Stimulated activated naive CD8-positive, alpha-beta T cell treated with anti-CD3 and anti-CD28 coated beads, Interleukin-15, Interleukin-2, amounts not matched to agents 100 U/mL and 50 U/mL, for 24 hours (primary cell): Measurements from ENCODE around the gene CEP120.
"Not testable (repeated sequence)": the region's sequence is repeated elsewhere in the genome, so short reads cannot be mapped to it uniquely, and the experiment has no call there.

Experiments used
- ATAC-seq: fragments of 150-1000 bp; cut with Tn5 transposase; one replicate; pipeline ENCODE4 v1.10.0; 2021
- DNase-seq: peaks from one replicate; pipeline ENCODE4 v3.0.0; 2021

Gene CEP120

GRCh38 chr5:123387313-123387712 is 35.9 kb downstream of the CEP120 start:
- ATAC-seq (no peak), DNase-seq (no peak)

DNA sequence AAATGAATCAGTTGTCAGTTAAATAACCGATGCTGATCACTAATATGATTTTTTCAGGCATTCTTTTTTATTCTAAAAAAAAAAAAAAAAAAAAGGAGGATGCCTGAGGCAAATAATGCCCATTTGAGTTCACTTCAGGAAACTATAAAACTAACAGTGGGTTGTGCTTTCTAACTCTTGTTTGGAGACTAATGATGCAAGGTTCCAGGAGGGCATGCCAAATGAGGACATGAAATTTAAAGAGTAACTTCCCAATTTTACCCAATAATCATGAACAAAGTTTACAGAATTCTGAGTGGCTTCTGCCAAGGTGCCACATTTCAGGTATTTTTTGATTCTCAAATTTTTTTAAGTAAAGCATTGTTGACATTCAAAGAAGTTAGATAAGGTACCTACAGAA is 41.0 kb downstream of the CEP120 start:
- DNase-seq (no peak), ATAC-seq (no peak)

DNA sequence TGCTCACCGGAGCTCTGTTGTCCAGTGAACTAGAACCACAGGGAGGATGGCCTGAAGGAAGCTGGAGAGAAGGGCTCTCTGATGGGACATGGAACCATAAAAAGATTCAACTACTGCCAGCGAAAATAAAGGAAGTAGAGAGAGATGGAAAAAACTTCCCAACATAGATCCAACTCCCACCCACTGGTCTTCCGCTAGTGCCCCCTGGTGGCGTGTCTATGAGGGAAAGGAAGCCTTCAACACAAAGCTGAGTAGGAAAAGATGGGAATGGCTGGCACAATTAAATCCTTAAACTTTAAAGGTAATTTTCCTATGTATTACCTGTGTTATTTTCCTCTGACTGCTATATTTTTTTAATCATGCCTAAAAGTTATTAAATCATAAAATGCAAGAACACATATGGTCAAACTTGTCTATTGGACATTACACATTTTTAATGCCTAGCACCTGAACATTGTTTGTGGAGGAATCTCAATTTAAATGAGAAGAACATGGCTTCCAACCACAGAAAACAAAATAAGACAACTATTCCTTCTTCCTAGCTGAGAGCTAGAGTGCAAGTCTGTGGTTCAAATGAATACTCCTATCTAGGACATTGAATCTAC is 51.5 kb downstream of the CEP120 start:
- ATAC-seq: no peak
- DNase-seq: peak; percentile 57

GRCh38 chr5:123369371-123369968 is 53.7 kb downstream of the CEP120 start:
- ATAC-seq: no peak
- no peak for DNase-seq

GRCh38 chr5:123367739-123368138 is 55.5 kb downstream of the CEP120 start:
- ATAC-seq: no peak
- no peak for DNase-seq

DNA sequence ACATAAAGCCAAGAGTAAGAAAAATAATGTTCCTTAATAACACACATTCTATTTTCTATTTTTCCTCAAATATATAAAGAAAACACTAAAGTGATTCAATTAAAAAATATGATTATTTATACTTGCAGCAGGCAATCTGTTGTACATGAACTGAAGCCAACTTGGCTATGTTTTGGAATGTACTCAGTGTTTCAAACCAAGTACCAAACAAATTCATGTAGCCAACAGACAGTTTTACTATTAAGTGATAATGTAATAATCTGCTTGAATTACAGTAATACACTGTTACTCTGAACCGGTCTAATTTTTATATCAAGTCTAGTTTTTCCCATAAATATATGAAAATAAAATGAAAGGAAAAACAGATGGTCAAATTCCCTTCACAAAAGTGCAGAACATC is 58.0 kb downstream of the CEP120 start:
- no peak for DNase-seq

DNA sequence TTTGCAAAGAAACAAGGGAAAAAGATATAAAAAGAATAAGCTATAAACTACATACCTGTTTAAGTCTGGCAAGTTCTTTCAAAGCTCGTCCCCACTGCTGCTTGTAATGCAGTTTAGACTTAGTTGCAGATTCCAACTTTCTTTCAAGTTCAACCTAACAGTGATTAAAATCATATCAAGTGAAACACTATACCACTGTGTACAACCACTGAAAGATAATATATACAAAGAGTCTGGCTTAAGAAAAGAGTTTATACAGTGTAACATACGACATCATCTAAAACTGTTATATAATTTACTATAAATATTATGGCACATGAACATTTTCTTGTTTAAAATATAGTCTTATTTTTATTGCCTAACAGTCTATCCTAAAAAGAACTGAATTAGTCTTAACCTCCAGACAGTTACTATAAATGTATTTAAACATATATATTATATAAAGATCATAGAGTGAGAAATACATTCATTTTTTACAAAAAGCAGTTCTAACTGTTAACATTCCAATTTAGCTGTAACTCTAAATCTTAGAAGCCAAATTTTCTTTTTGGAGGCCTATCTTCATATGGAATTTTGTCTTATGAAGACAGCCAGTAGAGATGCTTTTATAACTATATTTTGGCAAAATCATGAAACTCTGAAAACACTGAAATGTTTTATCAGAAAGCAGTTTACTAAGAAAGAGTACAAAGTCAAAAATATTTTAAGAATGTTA is 58.6 kb downstream of the CEP120 start:
- DNase-seq (no peak), ATAC-seq (no peak)

More for the DNA sequence above, 58.0 kb downstream of the CEP120 start:
- ATAC-seq: no peak

- DNase-seq (no peak), ATAC-seq (no peak)
Observed at GRCh38 chr5:123360910-123361309, 62.3 kb downstream of the CEP120 start.

DNA sequence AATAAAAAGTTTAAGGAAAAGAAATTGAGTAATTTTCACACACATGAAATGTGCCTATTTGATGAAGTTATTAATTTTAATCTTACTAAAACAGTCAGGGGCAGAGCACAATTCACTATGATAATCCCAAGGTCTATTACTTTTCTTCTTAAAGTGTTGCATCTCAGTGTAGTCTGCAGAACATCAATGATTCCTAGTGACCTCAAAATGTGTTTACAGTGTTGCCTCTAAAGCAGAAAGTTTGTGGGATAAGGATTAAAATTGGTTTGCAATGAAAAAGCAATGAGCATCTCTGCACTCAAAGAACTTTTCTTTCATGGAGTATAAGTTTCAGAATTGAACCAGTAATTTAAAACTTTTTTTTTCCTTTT is 63.0 kb downstream of the CEP120 start:
- ATAC-seq (no peak), DNase-seq (no peak)

GRCh38 chr5:123359454-123360200 is 63.6 kb downstream of the CEP120 start:
- ATAC-seq (no peak), DNase-seq (no peak)

DNA sequence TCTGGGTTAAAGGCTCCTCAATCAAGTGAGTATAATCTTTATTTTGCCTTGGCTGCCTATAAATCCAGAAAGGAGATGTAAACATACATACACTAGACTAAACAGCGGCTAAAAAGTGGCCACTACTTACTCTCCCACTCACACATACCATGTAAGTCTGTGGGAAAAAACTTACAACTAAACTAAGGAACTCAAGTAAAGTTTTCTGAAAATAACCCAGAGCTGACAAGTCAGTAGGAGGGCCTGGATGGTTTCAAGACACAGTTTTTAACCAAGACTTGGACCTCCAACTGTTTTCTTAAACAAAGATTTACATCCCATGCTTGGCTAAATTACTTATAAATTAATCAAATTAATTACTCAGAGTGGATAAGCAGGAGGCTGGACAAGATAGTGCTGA is 64.5 kb downstream of the CEP120 start:
- no peak for ATAC-seq
- DNase-seq: no peak

- ATAC-seq: no peak
- DNase-seq: no peak
Observed at GRCh38 chr5:123358304-123358703, 64.9 kb downstream of the CEP120 start.

GRCh38 chr5:123351820-123352219 is 71.4 kb downstream of the CEP120 start:
- DNase-seq (no peak), ATAC-seq (no peak)

DNA sequence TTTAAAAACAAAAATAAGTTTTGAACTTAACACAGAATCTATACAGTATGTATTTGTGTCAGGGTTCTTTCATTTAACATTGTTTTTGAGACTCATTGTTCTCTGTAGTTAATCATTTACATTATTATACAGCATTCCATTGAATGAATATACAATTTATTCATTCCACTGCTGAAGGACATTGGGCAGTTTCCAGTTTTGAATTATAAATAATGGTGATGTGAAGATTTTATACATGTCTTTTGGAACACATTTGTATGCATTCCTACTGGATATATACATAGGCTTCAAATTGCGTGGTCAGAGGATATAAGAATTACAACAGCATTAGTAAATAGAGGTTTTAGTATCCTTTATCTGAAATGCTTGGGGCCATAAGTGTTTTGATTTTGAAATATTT is 72.0 kb downstream of the CEP120 start:
- DNase-seq (no peak), ATAC-seq (no peak)

DNA sequence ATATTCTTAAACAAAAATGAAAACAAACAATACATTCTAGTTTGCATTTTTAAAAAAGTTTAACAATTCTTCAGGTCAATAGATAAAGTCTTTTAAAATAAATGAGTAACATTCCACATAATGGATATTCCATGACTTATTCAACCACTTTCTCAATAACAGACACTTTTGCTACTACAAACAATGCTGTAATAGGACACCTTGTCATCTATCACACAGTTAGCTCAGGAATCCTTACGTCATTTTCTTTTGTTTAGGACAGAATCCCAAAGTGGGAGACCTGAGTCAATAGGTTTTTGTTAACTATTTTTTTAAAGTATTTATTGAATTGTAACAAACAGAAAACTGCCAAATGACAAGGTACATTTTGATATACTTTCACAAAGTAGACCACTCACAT is 72.5 kb downstream of the CEP120 start:
- DNase-seq: no peak

DNA sequence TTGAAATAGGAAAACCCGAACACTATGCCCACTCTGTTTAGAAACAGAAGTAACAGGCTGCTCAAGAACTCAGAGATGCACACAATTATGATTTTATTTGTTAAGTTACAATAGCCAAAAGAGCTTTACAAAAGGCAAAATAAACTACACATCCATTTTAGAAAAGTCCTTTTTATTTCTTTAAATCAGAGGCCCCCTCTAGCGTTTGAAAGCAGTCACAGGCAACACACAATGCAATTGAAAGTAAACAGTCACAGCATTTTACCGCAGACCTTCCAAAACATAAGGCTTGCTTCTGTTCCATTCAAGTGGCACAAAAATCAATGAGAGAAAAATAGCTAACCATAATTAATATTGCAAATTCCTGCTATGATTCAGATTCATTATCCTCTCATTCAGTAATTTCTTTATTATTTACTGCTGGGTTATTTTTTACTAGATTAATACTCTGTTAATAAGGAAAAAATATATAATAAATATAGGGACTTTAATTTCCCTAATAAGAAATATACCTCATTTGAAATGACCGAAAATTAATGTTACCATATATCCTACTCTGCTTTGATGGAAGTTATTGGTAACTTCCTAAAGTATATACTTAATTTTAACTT is 78.3 kb downstream of the CEP120 start:
- DNase-seq (no peak), ATAC-seq (no peak)

More for the DNA sequence above, 72.5 kb downstream of the CEP120 start:
- ATAC-seq: no peak

DNA sequence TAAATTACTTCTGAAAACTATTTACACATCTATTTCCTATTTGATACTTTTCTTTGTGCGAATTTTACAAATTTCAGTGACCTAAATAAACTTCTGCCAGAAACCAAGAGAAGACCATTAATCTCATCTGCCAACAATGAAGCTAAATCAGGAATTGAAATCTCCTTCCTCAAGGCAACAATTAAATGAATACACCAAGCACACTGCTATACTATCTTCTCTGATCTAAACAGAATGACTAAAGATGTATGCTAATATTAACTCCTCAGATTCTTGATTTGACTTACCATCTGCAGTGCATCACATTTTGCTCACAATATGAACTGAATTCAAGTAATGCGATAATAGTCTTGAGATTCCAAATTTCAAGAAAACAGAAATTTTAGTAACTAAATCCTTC is 82.3 kb downstream of the CEP120 start:
- ATAC-seq (no peak), DNase-seq (no peak)

DNA sequence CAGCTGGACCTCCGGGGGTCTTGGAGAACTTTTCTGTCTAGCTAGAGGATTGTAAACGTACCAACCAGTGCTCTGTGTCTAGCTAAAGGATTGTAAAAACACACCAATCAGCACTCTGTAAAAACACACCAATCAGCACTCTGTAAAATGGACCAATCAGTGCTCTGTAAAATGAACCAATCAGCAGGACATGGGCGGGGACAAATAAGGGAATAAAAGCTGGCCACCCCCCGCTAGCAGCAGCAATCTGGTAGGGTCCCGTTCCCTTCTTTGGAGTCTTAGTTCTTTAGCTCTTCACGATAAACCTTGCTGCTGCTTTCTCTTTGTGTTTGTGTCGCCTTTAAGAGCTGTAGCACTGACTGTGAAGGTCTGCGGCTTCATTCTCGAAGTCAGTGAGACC is 114.8 kb downstream of the CEP120 start:
- not testable (repeated sequence) for DNase-seq, ATAC-seq

GRCh38 chr5:123305751-123306150 is 117.5 kb downstream of the CEP120 start:
- no peak for ATAC-seq
- no peak for DNase-seq

DNA sequence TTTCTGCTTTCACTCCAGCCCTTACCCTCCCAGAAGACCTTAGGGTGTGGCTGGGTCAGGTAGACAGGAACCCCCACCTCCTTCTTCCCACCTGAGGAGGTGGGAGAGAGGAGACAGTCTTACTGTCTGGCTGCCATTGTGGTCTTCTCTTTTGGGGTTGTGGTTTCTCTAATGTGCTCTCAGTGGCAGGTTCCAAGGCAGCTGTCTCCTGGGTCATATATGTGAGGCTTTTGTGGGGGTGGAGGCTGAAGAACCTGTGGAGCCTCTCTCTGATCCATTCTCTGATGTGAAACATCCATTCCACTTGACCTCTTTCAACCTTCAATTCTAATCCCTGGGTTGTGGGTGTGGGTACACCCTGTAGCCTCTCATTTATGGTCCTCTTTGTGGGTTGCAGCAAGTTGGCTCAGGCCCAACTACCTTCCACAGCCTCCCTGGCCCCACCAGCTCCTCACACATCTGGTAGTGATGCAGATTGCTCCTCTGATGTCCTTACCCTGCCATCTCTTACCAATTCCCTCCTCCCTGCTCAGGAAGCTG is 118.4 kb downstream of the CEP120 start:
- ATAC-seq: no peak
- no peak for DNase-seq

GRCh38 chr5:123303802-123304201 is 119.4 kb downstream of the CEP120 start:
- DNase-seq: no peak
- no peak for ATAC-seq

DNA sequence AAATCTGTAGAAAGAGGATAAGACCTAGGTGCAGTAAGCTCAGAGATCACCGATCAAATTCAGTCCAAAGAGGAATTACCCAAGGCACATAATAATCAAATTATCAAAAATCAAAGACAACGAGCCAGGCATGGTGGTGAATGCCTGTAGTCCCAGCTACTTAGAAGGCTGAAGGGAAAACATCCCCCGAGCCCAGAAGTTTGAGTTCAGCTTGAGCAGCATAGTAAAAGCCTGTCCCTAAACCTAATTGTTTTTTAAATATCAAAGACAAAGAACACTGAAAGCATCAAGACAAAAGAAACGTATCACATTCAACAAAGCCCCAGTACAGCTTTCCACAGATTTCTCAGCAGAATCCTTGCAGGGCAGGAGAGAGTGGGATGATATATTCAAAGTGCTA is 122.9 kb downstream of the CEP120 start:
- DNase-seq (no peak), ATAC-seq (no peak)
